Measurements from ENCODE around the gene KLHL29.

KLHL29 gene

DNA sequence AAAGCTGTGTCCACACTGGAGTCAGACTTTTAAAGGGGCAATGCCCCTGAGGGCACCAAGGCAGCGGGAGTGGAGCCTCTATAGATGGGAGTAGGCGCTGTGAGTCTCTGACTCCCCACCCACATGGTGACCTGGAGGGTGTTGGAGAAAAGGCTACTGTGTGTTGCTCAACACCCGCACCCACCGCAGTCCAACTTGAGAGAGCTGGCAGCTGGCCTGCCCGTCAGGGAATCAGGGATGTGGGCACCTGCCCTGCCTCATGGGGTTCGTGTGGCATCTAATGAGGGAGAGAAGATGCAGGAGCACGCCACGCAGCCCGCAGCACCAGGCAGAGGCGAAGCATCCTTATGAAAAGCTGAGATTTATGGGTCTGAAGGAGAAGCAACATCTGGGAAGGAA, 84.2 kb downstream of the KLHL29 start:
- DNase-seq = no peak

DNA sequence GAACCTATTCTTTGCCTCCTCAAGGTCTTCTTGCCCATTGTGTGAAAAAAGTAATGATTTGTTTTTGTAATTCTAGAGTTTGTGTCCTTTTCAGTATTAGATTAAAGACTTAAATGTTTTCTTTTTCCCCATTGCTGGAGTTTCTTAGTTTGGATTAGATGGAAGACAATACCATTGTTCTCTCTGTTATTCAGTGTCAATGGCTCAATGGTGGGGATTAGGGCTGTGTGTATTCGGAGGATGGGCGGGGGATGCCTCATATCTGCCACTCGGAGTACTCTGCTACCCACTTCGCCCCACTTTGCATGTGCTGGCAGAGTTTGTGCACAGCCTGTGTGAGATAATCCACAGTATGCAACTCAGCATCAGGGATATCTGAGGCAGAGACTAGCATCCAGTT, 90.1 kb downstream of the KLHL29 start:
- no peak for DNase-seq

DNA sequence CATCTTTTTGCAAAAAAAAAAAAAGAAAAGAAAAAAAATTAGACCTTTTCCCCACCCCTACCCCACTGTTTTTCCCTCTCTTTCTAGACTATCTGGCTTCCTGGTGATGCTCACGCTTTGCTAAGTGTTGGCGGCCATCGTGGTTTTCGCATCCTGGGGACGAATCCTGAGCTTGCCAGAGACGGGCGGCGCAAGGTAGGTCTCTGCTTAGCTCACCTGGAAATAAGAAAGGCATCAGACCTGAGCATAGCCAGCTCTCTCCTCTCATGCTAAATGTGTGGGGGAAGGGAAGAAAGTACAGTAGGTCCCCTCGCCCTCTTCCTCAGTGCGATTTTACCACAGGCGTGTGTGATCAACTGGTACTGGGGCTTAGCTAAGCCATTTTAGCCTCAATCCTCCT, 90.5 kb downstream of the KLHL29 start:
- no peak for DNase-seq

DNA sequence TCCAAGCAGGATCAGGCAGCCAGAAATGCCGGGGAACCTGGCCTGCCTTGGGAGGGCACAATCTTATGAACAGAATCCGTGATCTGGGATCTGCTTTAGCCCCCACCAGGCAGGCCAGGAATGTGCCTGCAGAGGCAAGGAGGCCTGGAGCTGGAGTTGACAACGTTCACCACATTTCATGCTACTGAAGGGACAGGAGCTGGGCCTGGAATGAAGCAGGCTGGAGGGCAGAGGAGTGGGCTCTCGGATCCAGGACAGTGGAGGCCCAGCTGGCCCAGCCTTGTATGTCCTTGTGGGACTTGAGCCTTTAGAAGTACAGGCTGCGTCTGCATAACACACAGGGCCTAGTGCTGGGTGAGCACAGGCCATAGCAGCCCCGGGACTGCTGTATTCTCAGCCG, 91.8 kb downstream of the KLHL29 start:
- no peak for DNase-seq

DNA sequence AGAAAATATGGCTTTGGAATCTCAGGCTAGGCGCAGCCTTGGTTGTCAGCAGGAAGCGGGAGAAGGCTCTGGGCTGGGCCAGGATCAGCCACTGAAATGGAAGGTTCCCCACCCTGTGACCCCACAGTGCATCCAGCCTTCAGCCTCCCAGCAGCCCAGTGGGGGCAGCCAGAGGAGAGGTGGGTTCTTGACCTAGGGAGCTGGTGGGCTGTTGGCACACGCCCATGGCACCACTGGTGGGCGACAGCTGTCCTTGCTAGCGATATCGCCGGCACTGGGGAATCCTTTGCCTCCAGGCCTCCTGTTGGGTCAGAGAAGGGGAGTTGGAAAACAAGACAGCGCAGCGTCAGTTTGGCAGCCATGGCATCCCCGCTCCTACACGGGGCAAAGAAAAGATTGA, 92.4 kb downstream of the KLHL29 start:
- no peak for DNase-seq

DNA sequence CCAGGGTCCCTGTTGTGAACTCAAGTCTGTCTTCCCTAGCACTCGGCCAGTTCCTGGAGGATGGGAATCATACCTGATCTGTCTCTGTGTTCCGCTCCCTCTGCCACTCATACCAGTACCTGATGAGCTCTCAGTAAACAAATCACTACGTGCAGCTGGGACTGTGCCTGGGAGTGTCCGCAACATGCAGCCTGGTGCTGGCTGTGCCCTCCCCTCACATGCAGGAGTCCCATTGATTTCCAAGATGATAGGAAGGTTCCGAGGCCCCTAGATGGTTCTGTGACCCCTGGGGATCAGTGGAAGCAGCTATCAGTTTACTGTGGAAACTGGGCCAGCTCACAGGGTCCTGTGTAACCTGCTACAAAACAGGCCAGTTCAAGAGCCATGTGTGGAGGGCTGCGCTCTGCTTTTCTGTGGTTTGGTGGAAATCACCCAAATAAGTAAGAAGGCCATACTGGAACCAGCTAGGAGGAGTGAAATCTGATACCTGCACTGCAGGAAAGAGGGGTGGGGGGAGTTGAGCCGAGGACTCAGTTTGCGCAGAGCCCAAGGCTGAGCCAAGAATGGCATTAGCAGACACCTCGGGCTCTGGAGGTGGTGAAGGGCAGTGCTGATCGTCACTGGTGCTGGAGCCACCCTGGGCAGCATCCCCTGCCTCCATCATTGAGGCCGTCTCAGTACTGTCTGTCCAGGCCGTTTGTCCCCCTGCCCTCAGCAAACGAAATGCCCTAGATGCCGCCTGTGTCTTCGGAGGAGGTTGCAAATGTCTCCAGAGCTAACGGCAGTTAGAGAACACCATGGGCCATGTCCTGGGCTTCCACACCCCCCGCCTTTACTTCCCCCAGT, 93.3 kb downstream of the KLHL29 start:
- DNase-seq = no peak

DNA sequence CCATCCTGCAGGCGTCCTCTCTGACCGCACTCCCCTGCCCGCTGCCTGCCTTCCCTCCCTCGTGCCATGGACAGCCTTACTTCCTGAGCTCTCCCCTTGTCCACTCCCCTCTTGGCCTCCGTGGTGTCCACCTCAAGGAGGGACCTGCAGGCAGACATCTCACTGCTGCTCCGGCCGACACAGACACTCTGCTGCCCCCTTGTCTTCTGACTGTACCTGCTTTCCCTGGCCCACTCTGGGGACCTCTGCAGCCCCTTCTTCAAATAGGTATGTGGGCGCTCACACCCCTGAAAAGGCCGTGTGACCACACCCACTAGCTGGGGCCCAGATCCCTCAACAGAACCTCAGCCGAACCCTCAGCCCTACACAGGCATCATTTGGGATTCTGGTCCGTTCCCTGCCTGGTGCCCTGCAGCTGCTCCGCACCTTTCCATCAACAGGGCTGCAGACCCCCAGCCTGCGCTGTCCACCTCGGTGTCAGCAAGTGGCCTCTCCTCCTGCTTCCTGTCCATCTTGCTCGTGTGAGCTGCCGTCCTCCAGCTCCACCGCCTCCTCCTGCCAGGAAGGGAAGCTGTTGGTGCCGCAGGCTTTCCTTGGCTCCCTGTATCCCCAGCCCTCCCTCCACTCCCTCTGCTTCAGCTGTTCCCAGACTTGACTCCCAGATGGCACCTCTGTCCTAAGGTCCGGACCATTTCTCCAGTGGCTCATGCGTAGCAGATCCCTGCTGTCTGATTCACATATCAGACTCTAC, 94.1 kb downstream of the KLHL29 start:
- DNase-seq = no peak

DNA sequence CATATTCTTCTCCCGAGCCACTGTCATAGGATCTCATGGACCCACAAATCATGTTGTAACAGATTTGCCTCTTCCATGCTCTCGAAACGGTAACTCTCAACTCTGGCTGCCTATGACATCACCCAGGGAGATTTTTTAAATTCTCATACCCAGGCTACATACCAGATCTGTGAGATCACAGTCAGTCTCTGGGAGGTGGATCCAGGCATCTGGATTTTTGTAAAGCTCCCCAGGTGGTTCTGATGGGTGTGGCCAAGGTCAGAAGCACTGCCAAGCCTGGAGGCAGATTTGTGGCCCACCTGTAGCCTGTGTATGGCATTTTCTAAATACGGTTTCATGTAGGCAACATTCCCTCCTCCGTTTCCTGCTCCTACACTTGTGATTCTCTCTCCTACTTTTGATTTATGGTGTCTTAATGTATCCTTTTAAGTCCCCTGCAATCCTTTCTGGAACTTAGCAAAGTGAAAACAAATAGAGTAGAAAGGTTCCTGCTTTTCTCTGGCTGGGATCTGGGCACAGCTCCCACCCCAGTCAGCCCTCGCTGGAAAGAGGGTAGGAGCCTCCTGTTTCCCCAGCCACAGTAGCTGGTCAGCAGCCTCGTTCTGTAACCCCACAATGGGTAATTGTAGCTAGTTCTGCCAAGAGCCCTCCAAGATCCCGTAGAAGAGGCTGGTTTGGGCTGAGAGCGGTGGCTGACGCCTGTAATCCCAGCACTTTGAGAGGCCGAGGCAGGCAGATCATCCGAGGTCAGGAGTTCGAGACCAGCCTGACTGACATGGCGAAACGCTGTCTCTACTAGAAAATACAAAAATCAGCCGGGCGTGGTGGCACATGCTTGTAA, 96.2 kb downstream of the KLHL29 start:
- DNase-seq = no peak

DNA sequence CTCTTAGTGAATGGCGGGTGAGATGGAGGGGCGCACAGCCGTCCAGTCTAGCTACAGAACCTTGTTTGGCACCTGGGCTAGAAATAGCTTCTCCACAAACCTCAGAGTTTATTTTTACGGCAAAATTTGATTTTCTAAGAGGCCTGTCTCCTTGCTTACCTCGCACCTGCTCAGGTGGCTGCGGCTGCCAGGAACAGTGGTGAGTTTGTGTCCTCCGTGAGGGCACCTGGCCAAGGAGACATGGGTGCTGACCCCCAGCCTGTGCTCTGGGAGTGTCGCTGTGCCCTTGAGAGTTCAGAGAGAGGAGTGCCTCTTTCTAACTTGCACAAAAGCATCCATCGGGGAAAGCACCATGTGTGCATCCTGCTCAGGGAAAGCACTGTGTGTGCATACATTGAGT, 97.2 kb downstream of the KLHL29 start:
- DNase-seq = no peak

DNA sequence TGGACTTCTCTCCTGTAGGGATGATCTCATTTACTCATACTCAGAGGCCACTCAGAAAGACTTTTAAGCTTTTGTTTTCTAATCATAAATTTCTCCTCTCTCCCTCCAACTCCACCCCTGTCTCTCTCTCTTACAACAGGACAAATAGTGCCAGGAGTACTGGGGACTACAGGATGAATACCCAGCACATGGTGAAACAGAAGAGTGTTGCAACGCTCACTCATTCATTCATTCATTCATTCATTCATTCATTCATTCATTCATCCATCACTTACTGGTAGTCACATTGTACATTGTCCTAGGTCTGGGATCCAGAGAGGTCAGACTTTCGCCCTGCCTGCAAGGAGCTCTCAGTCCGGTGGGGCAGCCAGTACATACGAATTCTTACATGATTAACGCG, 97.6 kb downstream of the KLHL29 start:
- no peak for DNase-seq

DNA sequence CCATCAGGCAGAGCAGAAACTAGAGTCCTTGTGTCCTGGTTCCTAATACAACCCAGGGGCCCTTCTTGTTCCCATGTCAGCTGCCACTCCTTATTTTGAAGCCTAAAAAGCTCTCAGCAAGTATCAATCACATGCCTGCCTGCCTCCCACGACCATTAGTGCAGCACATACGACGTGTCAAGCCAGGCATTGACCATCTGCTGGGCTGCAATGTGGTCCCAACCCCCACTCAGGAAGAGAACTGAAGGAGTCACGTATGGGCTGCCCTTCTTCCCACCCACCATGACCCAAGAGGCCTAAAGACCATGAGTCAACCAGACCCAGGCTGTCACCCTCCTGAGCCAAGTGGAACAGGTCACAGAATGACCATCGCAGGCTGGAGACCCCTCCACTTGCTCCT, 98.8 kb downstream of the KLHL29 start:
- no peak for DNase-seq

DNA sequence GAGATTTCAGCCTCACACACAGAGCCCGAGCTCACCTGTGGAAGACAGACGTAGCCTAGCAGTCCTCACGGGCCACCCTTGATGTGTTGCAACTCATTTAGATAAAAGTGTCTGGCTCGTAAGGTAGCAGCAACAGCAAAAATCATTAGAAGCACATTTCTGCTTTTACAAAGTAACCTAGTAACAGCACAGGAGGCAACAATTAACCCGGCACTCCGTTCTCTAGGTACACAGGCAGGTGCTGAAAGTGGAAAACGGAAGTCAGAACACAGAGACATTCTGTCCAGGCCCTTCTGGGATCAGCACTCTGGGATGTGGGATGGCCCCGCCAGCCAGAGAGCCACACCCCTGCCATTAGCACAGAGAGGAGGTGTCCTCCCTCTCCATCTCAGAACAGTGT, 99.3 kb downstream of the KLHL29 start:
- no peak for DNase-seq

DNA sequence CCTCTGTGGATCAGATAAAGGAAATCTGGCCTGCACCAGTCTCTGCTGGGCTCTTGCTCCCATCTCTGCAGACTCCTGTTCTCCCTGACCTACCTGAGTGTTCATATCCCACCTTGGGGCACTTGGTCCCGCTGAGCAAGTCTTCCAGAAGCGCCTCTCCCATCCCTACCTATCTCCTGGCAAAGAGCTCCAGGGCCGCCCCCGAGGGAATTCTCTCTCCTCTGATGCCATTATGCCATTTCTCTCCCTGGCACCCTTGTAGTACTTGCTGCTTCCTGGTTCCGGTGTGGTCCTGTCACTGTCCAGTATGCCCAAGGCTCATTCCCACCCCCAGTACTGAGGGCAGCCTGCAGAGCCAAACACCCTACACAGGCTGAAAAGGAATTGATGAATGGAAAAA, 99.8 kb downstream of the KLHL29 start:
- DNase-seq = no peak

DNA sequence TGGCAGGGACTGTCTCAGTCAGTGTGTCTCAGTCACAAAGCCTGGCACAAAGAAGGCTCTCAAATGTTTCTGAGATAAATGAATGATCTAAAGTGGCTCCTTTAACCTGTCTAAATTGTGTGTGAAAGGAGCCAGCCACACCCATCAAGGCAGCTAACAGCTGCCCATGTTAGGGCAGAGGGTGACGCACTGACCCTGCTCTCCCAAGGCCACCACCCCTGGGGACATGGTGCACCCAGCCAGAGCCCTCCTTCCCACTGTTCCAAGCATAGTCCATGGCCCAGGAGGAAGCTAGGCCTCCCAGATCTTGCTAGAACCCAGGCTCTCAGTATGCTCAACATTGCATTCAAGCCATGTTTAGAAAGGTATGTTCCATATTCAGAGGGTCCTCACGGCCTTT, 100.3 kb downstream of the KLHL29 start:
- DNase-seq = no peak

DNA sequence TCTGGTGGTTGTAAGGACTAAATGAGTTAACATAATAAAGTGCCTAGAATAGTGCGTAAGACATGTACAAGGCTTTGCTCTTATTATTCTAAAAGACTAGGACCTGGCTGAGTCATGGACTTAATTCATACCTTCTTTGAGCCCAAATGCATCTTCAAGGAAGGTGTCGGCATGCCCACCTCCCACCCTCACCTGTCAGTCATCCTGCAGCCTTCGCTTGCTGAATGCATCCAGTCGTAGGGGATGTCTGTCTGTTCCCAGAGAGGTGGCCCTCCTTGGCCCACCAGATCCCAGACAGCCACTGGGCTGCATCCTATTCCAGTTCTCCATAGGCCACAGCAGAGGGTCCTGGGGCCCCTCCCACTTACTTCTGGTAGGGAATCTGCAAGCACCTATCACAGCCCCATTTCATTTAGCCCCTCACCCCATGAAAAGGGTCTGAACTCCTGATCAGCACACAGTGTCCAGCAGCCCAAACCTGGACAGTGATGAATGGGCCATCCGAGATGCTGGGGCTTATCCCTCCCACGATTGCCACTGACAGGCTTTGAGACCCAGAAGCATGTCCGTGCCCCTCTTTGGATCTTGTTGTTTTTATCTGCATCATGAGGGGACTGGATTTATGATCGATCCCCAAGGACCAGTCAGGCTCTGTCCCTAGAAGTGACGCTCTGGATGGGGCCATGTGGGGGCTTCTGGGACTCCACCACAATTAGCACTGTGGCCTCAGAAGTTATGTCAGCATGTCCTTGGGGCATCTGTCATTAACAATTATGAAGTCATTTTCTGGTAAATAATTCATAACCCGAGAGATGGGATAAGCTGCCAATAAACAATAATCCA, 101.1 kb downstream of the KLHL29 start:
- DNase-seq = no peak

DNA sequence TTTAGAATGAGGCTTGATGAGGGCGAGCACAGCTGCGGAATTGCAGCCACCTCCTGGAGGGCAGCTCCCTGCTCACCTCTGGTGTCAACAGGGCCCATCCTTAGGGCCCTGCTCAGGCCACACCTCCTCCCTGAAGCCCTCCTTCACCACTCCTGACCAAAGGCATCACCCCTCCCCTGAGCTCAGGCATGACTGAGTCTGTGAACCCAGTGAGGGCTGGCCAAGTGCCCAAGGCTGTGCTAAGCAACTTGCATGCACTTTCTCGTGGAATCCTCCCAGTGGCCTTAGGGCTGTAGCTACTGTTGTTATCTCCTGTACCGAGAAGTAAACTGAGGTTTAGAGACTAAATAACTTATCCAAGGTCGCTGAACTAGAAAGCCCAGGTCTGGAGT, 101.7 kb downstream of the KLHL29 start:
- no peak for DNase-seq

DNA sequence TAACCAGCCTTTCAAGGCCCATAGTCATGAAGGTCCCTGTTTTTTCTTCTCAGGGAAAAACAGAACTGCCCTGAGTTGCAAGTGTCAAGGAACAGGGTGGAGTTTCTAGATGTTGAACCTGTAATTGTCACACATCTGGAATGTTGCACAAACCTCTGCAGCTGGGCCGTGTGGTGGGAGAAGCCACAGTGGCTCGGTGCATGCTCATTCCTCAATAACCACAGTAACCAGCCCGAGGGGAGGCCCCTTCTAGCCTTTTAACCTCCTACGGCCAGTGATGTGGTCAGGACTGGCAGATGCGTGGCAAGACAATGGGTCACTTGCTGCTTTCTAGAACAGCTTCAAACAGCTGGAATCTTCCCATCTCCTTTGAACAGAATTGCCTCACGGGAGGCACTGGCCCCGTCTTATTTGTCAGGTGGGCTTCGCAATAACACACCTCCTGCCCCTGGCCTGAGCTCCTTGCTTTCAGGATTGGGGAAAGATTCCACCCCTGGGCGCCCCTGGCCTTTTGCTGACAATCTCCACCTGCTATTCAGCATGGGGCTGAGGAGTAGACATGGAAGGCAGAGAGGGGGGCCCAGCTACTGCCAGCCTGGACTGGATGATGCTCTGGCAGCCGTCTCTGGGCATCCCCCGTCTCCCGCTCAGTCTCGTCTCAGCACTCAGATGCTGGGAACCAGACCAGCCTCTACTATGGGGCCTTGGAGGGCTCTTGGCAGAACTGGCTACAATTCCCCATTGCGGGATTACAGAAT, 102.9 kb downstream of the KLHL29 start:
- no peak for DNase-seq

DNA sequence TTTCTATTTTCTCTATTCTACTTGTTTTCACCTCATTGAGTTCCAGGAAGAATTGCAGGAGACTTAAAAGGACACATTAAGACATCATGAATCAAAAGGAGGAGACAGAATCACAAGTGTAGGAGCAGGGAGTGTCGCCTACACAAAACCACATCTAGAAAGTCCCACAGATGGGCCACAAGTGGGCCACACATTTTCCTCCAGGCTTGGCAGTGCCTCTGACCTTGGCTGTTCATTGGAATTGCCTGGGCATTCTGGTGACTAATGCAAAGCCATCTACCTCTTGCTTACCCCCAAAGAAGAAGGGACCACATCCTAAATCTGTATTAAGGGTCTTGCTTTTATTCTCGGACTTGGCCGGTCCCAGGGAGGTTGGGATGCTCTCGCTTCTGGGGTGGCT, 103.6 kb downstream of the KLHL29 start:
- DNase-seq = no peak

DNA sequence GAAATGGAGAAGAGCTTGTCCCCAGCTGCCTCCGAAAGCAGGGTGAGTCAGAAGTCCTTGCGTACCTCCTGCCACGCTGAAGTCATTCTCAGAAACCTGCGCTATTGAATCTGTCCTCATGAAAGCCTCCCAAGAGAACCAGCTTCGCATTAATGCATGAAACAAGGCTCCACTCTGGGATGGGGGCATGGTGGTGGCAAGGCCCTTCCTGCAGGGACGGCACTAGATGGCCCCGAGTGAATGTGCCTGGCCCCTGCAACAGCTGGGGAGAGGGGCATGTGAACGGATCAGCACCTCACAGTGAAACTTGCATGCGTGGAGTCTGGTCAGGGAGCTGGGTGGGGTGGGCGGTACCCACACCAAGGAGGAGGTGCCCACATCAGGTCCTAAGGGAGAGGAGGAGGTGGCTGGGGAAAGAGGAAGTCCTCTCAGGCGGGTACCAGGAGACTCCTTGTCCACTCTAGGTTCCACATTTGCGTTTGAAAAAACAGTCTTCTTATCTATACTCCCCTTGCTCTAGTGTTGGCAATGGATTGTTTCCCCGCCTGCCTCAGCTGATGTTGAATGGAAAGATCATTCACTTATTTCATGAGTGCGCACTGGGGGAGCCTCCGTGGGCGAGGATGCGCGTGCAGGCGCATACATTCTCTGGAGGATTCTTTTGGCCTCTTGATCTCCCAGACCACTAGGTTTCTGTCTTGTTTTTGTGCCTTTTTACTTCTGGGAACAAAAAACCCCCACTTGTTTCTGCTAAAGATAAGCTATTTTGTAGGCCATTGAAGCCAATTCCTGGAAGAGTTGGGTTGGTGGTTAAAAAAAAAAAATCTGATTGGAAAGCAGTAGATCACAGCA, 104.7 kb downstream of the KLHL29 start:
- no peak for DNase-seq

Measured in anterior cingulate cortex (tissue), 58 donors.